HUES6 (cell line): ENCODE measurements around the gene NEGR1.

Experiments used
- H3K27ac ChIP-seq: 2 replicates; pipeline ENCODE4 v1.7.0; 2013; ENCODE audit warnings: low read depth, mild to moderate bottlenecking, low read length, inconsistent platforms
- H3K27me3 ChIP-seq: 2 replicates; pipeline ENCODE4 v1.6.1; 2013; ENCODE audit warnings: low read length; ENCODE audit not compliant: control insufficient read depth, insufficient read depth
- H3K36me3 ChIP-seq: 2 replicates; pipeline ENCODE4 v1.6.1; 2013; ENCODE audit warnings: low read length; ENCODE audit not compliant: control insufficient read depth, insufficient read depth
- H3K4me1 ChIP-seq: 2 replicates; pipeline ENCODE4 v1.6.1; 2013; ENCODE audit warnings: low read length; ENCODE audit not compliant: control insufficient read depth, insufficient read depth
- H3K4me3 ChIP-seq: 2 replicates; pipeline ENCODE4 v1.5.1; 2013; ENCODE audit warnings: low read depth, low read length
- H3K9ac ChIP-seq: one replicate; pipeline ENCODE4 v1.6.1; 2013; ENCODE audit warnings: mild to moderate bottlenecking, low read length
- H3K9me3 ChIP-seq: 2 replicates; pipeline ENCODE4 v1.6.1; 2013; ENCODE audit warnings: low read depth, low read length; ENCODE audit not compliant: control insufficient read depth, insufficient read depth

NEGR1 gene

DNA sequence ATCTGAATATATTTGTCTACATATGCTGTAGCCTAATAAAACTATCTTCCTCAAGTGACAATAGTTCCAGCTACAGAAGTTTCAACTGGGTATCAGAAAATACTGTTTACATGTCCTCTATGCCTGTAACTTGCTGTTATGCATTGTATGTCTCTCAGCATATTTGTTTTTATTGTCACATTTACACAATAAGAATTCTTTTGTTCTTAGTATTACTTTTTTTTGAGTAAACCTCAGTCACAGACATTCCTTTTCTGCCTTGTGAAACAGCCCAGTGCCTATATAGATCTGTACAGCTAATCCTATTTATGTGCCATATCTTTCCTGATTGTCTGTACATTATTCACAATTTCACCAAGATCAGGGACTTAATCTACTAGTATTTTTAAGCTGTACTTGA lies 565.2 kb downstream of the NEGR1 start:
- no peaks in the 10 kb centered on the region for H3K36me3 ChIP-seq

DNA sequence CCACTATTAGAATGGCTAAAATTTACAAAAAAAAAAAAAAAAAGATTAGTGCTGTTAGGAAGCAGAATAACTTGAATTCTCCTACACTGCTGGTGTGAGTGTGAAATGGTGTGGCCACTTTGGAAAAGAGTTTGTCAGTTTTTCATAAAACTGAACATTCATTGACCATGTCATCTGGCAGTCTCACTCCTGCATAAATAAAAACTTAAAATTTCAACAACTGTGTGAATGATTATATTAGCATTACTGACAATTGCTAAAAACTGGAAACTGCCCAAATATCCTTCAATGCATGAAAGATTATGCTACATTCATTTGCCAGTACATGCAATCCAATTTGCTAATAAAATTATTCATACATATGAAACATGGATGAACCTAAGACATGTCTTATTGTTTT lies 570.9 kb downstream of the NEGR1 start:
- H3K4me1 ChIP-seq, result no peaks in the 10 kb centered on the region
- peaks cover 3% of the 10 kb centered on the region; the same call in 1 of the 2 replicates for H3K9me3 ChIP-seq
- no peaks in the 10 kb centered on the region for H3K27me3 ChIP-seq
- H3K9ac ChIP-seq, result no peak overlapping the region
- no peak overlapping the region for H3K4me3 ChIP-seq
- no peaks in the 10 kb centered on the region for H3K36me3 ChIP-seq
- no peak overlapping the region for H3K27ac ChIP-seq

More for the DNA sequence above, 565.2 kb downstream of the NEGR1 start:
- Histone ChIP-seq H3K9me3 (peaks cover 3% of the 10 kb centered on the region; the same call in 1 of the 2 replicates), H3K27me3 (no peaks in the 10 kb centered on the region), H3K27ac (no peak overlapping the region), H3K4me3 (no peak overlapping the region), H3K9ac (no peak overlapping the region), H3K4me1 (no peaks in the 10 kb centered on the region)

DNA sequence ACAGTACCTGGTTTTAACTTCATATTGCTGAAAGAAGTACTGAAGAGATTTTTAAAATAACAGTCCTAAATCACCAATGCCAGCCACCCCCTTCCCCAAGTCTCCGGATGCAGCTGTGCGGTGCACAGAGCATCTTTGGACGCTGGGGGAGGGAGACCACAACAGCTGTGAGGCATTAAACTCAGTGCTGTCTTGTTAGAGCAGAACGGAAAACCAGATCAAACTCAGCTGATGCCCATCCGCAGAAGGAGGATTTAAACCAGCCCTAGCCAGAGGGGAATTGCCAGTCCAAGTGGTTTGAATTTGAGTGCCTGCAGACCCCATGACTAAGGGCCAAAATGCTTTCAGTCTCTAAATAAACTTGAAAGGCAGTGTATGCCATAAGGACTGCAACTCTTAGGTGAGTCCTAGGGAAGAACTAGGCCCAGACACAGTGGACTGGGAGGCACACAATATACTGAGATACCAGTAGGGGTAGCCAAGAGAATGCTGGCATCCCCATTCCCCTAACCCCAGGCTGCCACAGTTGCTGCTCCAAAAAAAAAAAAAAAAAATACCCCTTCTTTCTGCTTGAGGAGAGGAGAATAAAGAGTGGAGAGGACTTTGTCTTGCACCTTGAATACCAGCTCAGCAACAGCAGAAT lies 576.2 kb downstream of the NEGR1 start:
- H3K9me3 ChIP-seq, result peaks cover 6% of the 10 kb centered on the region; the same call in 1 of the 2 replicates
- no peak overlapping the region for H3K4me3 ChIP-seq
- no peaks in the 10 kb centered on the region for H3K4me1 ChIP-seq
- H3K27me3 ChIP-seq, result no peaks in the 10 kb centered on the region
- H3K36me3 ChIP-seq, result no peaks in the 10 kb centered on the region
- H3K9ac ChIP-seq, result no peak overlapping the region
- no peak overlapping the region for H3K27ac ChIP-seq

DNA sequence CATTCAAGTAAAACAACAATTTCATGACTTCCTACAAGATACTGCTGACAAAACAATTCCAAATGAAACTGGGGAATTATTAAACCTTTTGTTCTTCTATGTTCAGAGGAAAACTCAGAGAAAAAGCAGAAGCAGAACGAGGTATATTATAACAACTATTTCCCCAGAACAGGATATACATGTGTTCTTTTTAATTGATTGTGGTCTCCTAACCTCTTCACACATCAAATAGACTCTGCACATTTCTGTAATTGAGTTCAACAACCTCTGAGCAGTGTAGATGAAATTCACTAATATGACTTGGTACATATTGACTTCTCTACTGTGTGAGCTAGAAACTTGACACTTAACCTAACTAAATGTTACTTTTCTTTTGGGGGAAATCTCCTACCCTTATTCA lies 584.2 kb downstream of the NEGR1 start:
- Histone ChIP-seq H3K4me3 (no peak overlapping the region), H3K27ac (no peak overlapping the region), H3K27me3 (no peaks in the 10 kb centered on the region), H3K4me1 (no peaks in the 10 kb centered on the region), H3K36me3 (no peaks in the 10 kb centered on the region), H3K9me3 (peaks cover 6% of the 10 kb centered on the region; the same call in 1 of the 2 replicates), H3K9ac (no peak overlapping the region)

DNA sequence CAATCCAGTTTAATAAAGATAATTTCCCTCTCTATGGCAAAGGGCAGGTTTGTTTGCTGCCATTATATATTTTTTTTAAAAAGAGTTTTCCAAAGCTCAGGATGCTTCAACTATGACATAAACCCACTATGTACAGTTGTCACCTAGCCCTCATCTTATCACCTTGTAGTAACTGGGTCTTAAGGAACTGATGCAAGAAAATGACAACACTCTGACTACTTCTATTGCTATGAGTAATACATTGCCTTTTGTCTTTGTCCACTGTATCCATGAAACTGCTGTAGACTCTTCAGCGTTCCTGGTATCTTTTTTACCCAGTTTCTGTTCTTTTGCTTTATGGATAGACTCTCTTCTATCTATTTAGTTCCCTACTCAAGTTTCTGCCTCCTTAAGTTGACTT lies 586.5 kb downstream of the NEGR1 start:
- H3K36me3 ChIP-seq, result no peaks in the 10 kb centered on the region
- H3K9me3 ChIP-seq, result no peaks in the 10 kb centered on the region
- H3K4me3 ChIP-seq, result no peak overlapping the region
- H3K4me1 ChIP-seq, result no peaks in the 10 kb centered on the region
- no peak overlapping the region for H3K27ac ChIP-seq
- H3K9ac ChIP-seq, result no peak overlapping the region
- H3K27me3 ChIP-seq, result no peaks in the 10 kb centered on the region

DNA sequence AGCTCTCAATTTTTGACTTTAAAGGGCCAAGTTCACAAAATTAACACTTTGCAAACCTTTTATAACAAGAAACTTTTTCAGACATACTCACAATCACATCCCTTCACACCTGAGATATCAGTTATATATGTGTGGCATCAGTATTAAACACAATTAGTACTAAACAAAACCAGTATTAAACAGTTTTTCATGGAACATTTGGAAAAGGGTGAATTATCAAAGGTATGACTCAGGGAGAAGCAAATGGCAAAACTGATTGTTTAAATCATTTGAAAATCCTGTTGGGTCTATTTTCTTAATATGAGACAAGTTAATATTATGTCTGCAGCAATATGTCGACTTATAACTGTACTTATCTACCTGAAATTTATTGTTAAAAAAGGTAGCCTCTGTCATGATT lies 587.3 kb downstream of the NEGR1 start:
- no peak overlapping the region for H3K4me3 ChIP-seq
- H3K4me1 ChIP-seq, result no peaks in the 10 kb centered on the region
- no peaks in the 10 kb centered on the region for H3K36me3 ChIP-seq
- H3K27me3 ChIP-seq, result no peaks in the 10 kb centered on the region
- H3K27ac ChIP-seq, result no peak overlapping the region
- H3K9me3 ChIP-seq, result no peaks in the 10 kb centered on the region
- no peak overlapping the region for H3K9ac ChIP-seq

DNA sequence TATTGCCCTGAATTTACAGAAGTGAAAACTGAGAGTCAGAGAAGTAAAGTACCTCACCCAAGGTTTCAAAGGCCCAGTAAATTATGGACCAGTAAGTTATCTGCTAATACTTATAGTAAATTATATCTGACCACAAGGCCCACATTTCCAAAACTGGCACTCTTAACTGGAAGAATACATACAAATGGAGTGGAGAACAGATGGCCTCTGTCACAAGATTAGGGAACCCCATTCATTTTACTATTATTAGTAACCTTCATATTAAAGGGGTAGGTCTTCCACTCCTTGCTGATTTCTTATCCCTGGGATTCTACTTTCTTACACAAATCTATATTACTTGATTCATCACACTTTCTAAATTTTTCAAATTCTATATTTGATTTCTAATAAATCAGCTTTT lies 588.8 kb downstream of the NEGR1 start:
- Histone ChIP-seq H3K9me3 (no peaks in the 10 kb centered on the region), H3K27ac (no peak overlapping the region)

DNA sequence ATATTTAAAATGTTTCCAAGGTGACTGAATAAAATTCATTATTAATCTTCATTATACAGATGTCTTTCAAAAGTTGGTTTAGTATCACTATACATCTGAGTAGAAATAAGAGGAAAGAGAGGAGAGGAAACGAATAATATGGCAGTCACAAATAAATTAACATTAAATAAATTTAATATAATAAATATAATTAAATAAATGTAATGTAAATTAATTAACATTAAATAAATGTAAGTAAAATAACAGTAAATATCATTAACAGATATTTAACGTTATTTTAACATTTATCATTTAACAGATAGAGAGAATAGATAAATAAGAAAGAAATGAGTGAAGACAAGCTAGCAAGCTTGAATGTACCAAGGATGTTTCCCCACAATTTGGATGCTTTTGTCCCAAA lies 592.7 kb downstream of the NEGR1 start:
- no peaks in the 10 kb centered on the region for H3K9me3 ChIP-seq
- no peaks in the 10 kb centered on the region for H3K27me3 ChIP-seq
- H3K9ac ChIP-seq, result no peak overlapping the region

More for the DNA sequence above, 588.8 kb downstream of the NEGR1 start:
- Histone ChIP-seq H3K4me1 (no peaks in the 10 kb centered on the region), H3K27me3 (no peaks in the 10 kb centered on the region), H3K9ac (no peak overlapping the region), H3K4me3 (no peak overlapping the region), H3K36me3 (no peaks in the 10 kb centered on the region)

DNA sequence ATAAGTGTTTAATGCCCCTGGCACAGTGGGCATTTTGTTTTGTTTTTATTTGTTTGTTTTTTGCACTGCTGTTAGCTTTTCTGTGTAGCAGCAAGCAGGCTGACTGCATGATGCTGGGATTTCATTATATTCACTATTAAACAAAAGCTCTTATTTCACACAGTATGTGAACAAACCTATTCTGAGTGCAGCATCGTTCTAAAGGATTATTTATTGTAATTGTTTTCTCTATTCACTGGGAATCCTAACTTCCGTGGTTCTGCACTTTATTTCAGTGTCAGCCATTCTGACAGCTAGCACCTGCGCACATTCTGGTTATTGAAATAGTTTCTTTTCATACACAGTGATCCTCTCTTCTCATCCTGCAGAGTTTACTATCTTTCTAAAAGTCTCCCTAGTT lies 595.0 kb downstream of the NEGR1 start:
- Histone ChIP-seq H3K27me3 (no peaks in the 10 kb centered on the region), H3K4me3 (no peak overlapping the region), H3K9ac (no peak overlapping the region), H3K27ac (no peak overlapping the region), H3K4me1 (no peaks in the 10 kb centered on the region), H3K36me3 (no peaks in the 10 kb centered on the region), H3K9me3 (no peaks in the 10 kb centered on the region)

More for the DNA sequence above, 592.7 kb downstream of the NEGR1 start:
- H3K4me3 ChIP-seq, result no peak overlapping the region
- no peaks in the 10 kb centered on the region for H3K36me3 ChIP-seq
- H3K27ac ChIP-seq, result no peak overlapping the region
- no peaks in the 10 kb centered on the region for H3K4me1 ChIP-seq

DNA sequence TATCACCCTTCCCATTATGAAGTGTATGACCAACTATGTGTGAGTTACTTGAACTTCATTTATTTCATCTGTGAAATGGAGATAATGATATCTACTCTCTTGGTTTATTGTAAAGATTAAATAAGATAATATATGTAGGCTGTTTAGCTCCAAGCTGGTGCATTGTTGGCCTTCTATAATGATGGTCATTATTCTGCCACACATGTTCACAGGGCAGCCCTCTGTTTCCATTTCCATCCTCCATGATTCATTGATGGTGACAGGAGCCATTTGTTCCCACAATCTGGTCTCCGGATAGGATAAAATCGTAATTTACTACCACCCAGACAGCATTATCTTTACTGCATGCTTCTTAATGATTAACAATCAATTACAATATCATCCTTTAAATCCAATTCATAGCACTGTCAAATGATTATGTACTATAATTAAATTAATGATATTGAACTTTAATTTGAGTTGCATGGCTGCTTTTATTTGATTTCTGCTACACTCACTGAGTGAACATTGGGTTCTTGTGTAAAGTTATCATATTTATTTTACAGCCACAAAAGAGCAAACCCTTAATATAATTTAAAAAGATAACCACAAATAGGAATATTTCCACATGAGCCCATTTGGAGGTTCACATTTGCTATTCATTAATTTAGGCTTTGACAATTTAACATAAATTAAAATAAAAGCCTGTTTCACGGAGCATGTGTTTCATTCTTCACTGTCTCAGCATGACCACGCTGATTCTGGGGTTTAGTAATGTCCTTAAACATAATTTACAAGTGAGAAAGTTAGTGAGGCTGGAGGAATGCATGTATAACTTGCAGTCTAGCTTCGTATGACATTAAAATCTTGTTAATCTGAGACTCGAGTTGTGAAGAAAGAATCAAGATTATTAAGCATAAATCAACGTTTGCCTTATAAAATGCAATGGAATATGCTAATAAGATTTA lies 605.1 kb downstream of the NEGR1 start:
- H3K27me3 ChIP-seq, result no peaks in the 10 kb centered on the region
- H3K9me3 ChIP-seq, result no peaks in the 10 kb centered on the region
- no peak overlapping the region for H3K4me3 ChIP-seq
- no peak overlapping the region for H3K9ac ChIP-seq
- no peaks in the 10 kb centered on the region for H3K4me1 ChIP-seq
- no peak overlapping the region for H3K27ac ChIP-seq
- H3K36me3 ChIP-seq, result no peaks in the 10 kb centered on the region

DNA sequence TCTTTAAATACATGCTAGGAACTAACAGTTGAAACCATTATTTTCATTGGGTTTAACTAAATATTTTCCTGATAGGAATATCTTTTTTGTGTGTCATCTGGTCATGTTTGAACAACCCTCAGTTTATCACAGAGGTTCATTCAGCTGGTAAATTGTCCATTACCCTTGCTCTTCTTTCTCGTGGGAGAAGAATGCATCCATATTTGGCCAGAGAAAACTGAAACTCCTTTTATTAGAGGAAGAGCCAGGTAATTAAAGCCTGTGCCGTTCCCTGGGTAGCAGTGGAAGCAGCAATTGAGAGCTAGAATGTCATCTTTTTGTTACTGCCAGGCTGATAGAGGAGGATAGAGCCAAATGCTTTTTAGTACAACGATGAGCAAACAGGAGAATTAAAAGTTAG lies 614.3 kb downstream of the NEGR1 start:
- H3K9ac ChIP-seq, result no peak overlapping the region
- H3K27ac ChIP-seq, result no peak overlapping the region
- no peaks in the 10 kb centered on the region for H3K9me3 ChIP-seq
- H3K4me1 ChIP-seq, result no peaks in the 10 kb centered on the region
- H3K4me3 ChIP-seq, result no peak overlapping the region
- H3K36me3 ChIP-seq, result no peaks in the 10 kb centered on the region
- H3K27me3 ChIP-seq, result no peaks in the 10 kb centered on the region
